Tibial artery (tissue), 4 donors: Measurements from ENCODE around the gene ZNF865.

Source experiments
- DNase-seq, 2 donors: peaks; one replicate each; pipeline ENCODE4 v3.0.0-alpha.2; 2019
- H3K27ac ChIP-seq, 2 donors: fragments of 200-600 bp; sonication (generic) in 1 of 2; 1 replicate in 1 of 2; 2 replicates in 1 of 2; pipeline ENCODE4 v1.5.1; 2018 to 2019; ENCODE audit warnings: mild to moderate bottlenecking in 1 of 2
- H3K27me3 ChIP-seq, 2 donors: fragments of 200-600 bp; sonication (generic) in 1 of 2; one replicate each; pipeline versions ENCODE4 v1.5.1 to v1.6.0; 2016 to 2019
- H3K36me3 ChIP-seq, 3 donors: fragments of 200-600 bp; sonication (generic) in 2 of 3; one replicate each; pipeline ENCODE4 v1.5.1; 2016 to 2019; ENCODE audit warnings: mild to moderate bottlenecking in 2 of 3
- H3K4me1 ChIP-seq, 4 donors: fragments of 200-600 bp; sonication (generic) in 2 of 4; 1 replicate in 3 of 4; 2 replicates in 1 of 4; pipeline ENCODE4 v1.5.1; 2016 to 2019
- H3K4me3 ChIP-seq, 2 donors: fragments of 200-600 bp; sonication (generic) in 1 of 2; 1 replicate in 1 of 2; 2 replicates in 1 of 2; pipeline ENCODE4 v1.5.1; 2018 to 2019; ENCODE audit warnings: mild to moderate bottlenecking in 2 of 2
- H3K9me3 ChIP-seq, 3 donors: fragments of 200-600 bp; sonication (generic) in 1 of 3; one replicate each; pipeline ENCODE4 v1.5.1; 2016 to 2019
- CTCF ChIP-seq, 2 experiments: fragments of 200-600 bp in 1 of 2; fragments of 450-650 bp in 1 of 2; IDR thresholded peaks; one replicate each; pipeline ENCODE4 v1.5.1; 2017 to 2019; ENCODE audit warnings: antibody characterized with exemption in 2 of 2, mild to moderate bottlenecking in 1 of 2, moderate library complexity in 1 of 2
- intact Hi-C: fragments of 100-400 bp; cut with DNase I; formaldehyde crosslinking; loops from one replicate; pipeline ENCODE4 v1.15.0; 2023; ENCODE audit warnings: low total_unique reads

ZNF865 gene

GRCh38 chr19:55643003-55643886, 37.8 kb downstream of the ZNF865 start, which contains the start of gene ZNF581:
Gene ZNF581 (plus strand): TSS chr19:55643649. CDS start chr19:55644572, 923 bp downstream.
- peaks cover 0 to 77% (median 54%) of the 10 kb centered on the region in 4 donors for H3K4me1 ChIP-seq
- H3K4me3 ChIP-seq, result peak within 1 kb of the TSS; percentile 86 to 92
- peak; percentile 75 to 86 for DNase-seq

GRCh38 chr19:55643887-55644176, 38.4 kb downstream of the ZNF865 start:
- Histone ChIP-seq H3K4me3 (peak overlapping the region; percentile 86 to 92), H3K27me3 (no peaks in the 10 kb centered on the region), H3K36me3 (peaks cover 0 to 15% (median 10%) of the 10 kb centered on the region in 3 donors), H3K27ac (peak overlapping the region; percentile 92 to 95), H3K9me3 (no peaks in the 10 kb centered on the region), H3K4me1 (peaks cover 0 to 79% (median 56%) of the 10 kb centered on the region in 4 donors)
- intact Hi-C loops, result no loop called here
- TF ChIP-seq CTCF (IDR thresholded peaks at IDR 0.05), result no peak
- DNase-seq, result no peak

More at GRCh38 chr19:55643003-55643886, 37.8 kb downstream of the ZNF865 start, which contains the start of gene ZNF581:
- H3K9me3 ChIP-seq, result no peaks in the 10 kb centered on the region
- peaks cover 0 to 18% (median 10%) of the 10 kb centered on the region in 3 donors for H3K36me3 ChIP-seq
- peak within 1 kb of the TSS; percentile 92 to 95 for H3K27ac ChIP-seq
- intact Hi-C loops, result no loop called here
- TF ChIP-seq CTCF (IDR thresholded peaks at IDR 0.05), result no peak
- no peaks in the 10 kb centered on the region for H3K27me3 ChIP-seq

- Histone ChIP-seq H3K36me3 (peaks cover 0 to 15% (median 10%) of the 10 kb centered on the region in 3 donors), H3K4me1 (peaks cover 0 to 80% (median 57%) of the 10 kb centered on the region in 4 donors), H3K27ac (peak overlapping the region; percentile 92 to 95), H3K9me3 (no peaks in the 10 kb centered on the region), H3K4me3 (peak overlapping the region; percentile 86 to 92), H3K27me3 (no peaks in the 10 kb centered on the region)
- no peak for DNase-seq
- intact Hi-C loops, result no loop called here
- TF ChIP-seq CTCF (IDR thresholded peaks at IDR 0.05), result no peak
Measured at GRCh38 chr19:55644191-55644833, 38.9 kb downstream of the ZNF865 start.

GRCh38 chr19:55644842-55645511, 39.5 kb downstream of the ZNF865 start:
- intact Hi-C loops, result no loop called here
- no peak for DNase-seq
- Histone ChIP-seq H3K27ac (no peak overlapping the region), H3K4me1 (peaks cover 0 to 77% (median 53%) of the 10 kb centered on the region in 4 donors), H3K4me3 (peak overlapping the region in 1 of 2 donors; percentile 92), H3K9me3 (no peaks in the 10 kb centered on the region), H3K27me3 (no peaks in the 10 kb centered on the region), H3K36me3 (peaks cover 0 to 15% (median 10%) of the 10 kb centered on the region in 3 donors)
- no peak for TF ChIP-seq CTCF (IDR thresholded peaks at IDR 0.05)

GRCh38 chr19:55645512-55645881, 40.0 kb downstream of the ZNF865 start:
- Histone ChIP-seq H3K9me3 (no peaks in the 10 kb centered on the region), H3K4me1 (peaks cover 0 to 72% (median 48%) of the 10 kb centered on the region in 4 donors)

More at GRCh38 chr19:55645512-55645881, 40.0 kb downstream of the ZNF865 start:
- intact Hi-C loops, result no loop called here
- TF ChIP-seq CTCF (IDR thresholded peaks at IDR 0.05), result no peak
- no peak for DNase-seq
- Histone ChIP-seq H3K27me3 (no peaks in the 10 kb centered on the region), H3K27ac (no peak overlapping the region), H3K4me3 (no peak overlapping the region), H3K36me3 (peaks cover 0 to 15% (median 10%) of the 10 kb centered on the region in 3 donors)
